Tibial artery (tissue), 4 donors: ENCODE data around the gene NDC1.
"Not testable (repeated sequence)": the region's sequence is repeated elsewhere in the genome, so short reads cannot be mapped to it uniquely, and the experiment has no call there.

Experiments used
- DNase-seq, 2 donors: peaks; one replicate each; pipeline ENCODE4 v3.0.0-alpha.2; 2019
- H3K27ac ChIP-seq, 2 donors: fragments of 200-600 bp; sonication (generic) in 1 of 2; 1 replicate in 1 of 2; 2 replicates in 1 of 2; pipeline ENCODE4 v1.5.1; 2018 to 2019; ENCODE audit warnings: mild to moderate bottlenecking in 1 of 2
- H3K27me3 ChIP-seq, 2 donors: fragments of 200-600 bp; sonication (generic) in 1 of 2; one replicate each; pipeline versions ENCODE4 v1.5.1 to v1.6.0; 2016 to 2019
- H3K36me3 ChIP-seq, 3 donors: fragments of 200-600 bp; sonication (generic) in 2 of 3; one replicate each; pipeline ENCODE4 v1.5.1; 2016 to 2019; ENCODE audit warnings: mild to moderate bottlenecking in 2 of 3
- H3K4me1 ChIP-seq, 4 donors: fragments of 200-600 bp; sonication (generic) in 2 of 4; 1 replicate in 3 of 4; 2 replicates in 1 of 4; pipeline ENCODE4 v1.5.1; 2016 to 2019
- H3K4me3 ChIP-seq, 2 donors: fragments of 200-600 bp; sonication (generic) in 1 of 2; 1 replicate in 1 of 2; 2 replicates in 1 of 2; pipeline ENCODE4 v1.5.1; 2018 to 2019; ENCODE audit warnings: mild to moderate bottlenecking in 2 of 2
- H3K9me3 ChIP-seq, 3 donors: fragments of 200-600 bp; sonication (generic) in 1 of 3; one replicate each; pipeline ENCODE4 v1.5.1; 2016 to 2019
- intact Hi-C: fragments of 100-400 bp; cut with DNase I; formaldehyde crosslinking; loops from one replicate; pipeline ENCODE4 v1.15.0; 2023; ENCODE audit warnings: low total_unique reads
- TF ChIP-seq, protein P1 (sequence below), 2 experiments: fragments of 200-600 bp in 1 of 2; fragments of 450-650 bp in 1 of 2; IDR thresholded peaks; one replicate each; pipeline ENCODE4 v1.5.1; 2017 to 2019; ENCODE audit warnings: antibody characterized with exemption in 2 of 2, mild to moderate bottlenecking in 1 of 2, moderate library complexity in 1 of 2

The NDC1 gene, protein sequence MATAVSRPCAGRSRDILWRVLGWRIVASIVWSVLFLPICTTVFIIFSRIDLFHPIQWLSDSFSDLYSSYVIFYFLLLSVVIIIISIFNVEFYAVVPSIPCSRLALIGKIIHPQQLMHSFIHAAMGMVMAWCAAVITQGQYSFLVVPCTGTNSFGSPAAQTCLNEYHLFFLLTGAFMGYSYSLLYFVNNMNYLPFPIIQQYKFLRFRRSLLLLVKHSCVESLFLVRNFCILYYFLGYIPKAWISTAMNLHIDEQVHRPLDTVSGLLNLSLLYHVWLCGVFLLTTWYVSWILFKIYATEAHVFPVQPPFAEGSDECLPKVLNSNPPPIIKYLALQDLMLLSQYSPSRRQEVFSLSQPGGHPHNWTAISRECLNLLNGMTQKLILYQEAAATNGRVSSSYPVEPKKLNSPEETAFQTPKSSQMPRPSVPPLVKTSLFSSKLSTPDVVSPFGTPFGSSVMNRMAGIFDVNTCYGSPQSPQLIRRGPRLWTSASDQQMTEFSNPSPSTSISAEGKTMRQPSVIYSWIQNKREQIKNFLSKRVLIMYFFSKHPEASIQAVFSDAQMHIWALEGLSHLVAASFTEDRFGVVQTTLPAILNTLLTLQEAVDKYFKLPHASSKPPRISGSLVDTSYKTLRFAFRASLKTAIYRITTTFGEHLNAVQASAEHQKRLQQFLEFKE

DNA sequence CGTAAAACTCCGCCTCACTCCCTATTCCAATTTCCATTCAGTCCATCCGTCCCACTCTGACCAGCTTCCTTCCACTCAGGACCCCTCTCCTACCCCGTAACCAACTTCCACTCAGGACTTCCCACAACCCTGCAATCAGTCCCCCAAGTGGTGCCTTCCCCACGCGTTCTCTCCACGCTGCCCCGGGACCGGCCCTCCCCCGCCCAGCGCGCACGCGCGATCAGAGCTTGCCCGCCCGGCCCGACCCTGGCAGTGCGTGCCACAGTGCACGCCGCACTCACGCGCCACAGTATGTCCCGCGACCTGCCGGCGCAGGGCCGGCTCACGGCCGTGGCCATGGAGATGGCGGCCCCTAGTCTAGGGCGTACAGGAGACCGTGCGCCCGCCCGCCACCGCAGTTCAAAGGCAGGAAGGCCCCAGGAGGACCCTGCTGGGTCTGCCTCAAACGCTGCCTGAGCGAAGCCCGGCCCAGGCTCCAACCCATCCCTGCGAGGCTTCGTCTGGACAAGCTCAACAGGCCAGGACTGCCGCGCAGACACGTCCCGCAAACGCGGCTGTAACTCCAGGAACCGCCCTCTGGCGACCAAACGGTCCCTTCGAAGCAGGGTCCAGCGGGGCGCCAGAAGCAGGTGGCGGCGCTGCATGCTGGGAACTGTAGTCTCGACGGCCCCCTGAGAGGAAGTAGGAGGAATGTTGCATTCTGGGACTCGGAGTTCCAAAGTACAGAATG is at the start of gene NDC1:
NDC1 (minus strand) TSS at position 373 of the 730 bp plus-strand sequence; CDS start at position 338, 35 bp downstream.
- H3K36me3 ChIP-seq, result no peaks in the 10 kb centered on the region
- peak within 1 kb of the TSS; percentile 81 to 85 for H3K4me3 ChIP-seq
- intact Hi-C loops, result no loop called here
- H3K27me3 ChIP-seq, result no peaks in the 10 kb centered on the region
- peak within 1 kb of the TSS; percentile 90 to 91 for H3K27ac ChIP-seq
- H3K9me3 ChIP-seq, result peaks cover 0 to 6% (median 0%) of the 10 kb centered on the region in 3 donors
- TF ChIP-seq, protein P1, sequence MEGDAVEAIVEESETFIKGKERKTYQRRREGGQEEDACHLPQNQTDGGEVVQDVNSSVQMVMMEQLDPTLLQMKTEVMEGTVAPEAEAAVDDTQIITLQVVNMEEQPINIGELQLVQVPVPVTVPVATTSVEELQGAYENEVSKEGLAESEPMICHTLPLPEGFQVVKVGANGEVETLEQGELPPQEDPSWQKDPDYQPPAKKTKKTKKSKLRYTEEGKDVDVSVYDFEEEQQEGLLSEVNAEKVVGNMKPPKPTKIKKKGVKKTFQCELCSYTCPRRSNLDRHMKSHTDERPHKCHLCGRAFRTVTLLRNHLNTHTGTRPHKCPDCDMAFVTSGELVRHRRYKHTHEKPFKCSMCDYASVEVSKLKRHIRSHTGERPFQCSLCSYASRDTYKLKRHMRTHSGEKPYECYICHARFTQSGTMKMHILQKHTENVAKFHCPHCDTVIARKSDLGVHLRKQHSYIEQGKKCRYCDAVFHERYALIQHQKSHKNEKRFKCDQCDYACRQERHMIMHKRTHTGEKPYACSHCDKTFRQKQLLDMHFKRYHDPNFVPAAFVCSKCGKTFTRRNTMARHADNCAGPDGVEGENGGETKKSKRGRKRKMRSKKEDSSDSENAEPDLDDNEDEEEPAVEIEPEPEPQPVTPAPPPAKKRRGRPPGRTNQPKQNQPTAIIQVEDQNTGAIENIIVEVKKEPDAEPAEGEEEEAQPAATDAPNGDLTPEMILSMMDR (IDR thresholded peaks at IDR 0.05), result peak in 1 of 2 experiments; percentile 6
- DNase-seq, result peak; percentile 88 to 92
- peaks cover 0 to 11% (median 4%) of the 10 kb centered on the region in 4 donors for H3K4me1 ChIP-seq

DNA sequence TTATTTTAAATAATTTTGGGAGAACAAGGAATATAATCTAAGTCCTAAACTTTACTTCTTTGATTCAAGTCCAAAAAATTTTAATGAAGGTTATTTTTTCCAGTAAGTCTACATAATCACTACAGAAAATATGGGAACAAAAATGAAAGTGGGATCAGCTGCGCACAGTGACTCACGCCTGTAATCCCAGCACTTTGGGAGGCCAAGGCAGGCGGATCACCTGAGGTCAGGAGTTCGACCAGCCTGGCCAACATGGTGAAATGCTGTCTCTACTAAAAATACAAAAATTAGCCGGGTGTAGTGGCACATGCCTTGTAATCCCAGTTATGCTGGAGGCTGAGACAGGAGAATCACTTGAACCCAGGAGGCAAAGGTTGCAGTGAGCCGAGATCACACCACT is 45.5 kb upstream of the NDC1 start:
- H3K4me3 ChIP-seq, H3K4me1 ChIP-seq, H3K27ac ChIP-seq, DNase-seq, intact Hi-C loops, H3K9me3 ChIP-seq, H3K27me3 ChIP-seq: not testable (repeated sequence)
- peaks cover 0 to 59% (median 22%) of the 10 kb centered on the region in 3 donors for H3K36me3 ChIP-seq

DNA sequence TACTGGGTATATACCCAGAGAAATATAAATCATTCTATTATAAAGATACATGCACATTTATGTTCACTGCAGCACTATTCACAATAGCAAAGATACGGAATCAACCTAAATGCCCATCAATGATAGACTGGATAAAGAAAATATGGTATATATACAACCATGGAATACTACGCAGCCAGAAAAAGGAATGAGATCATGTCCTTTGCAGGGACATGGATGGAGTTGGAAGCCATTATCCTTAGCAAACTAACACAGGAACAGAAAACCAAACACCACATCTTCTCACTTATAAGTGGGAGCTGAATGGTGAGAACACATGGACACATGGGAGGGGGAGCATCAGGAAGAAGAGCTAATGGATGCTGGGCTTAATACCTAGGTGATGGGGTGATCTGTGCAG is 43.8 kb upstream of the NDC1 start:
- DNase-seq, H3K4me1 ChIP-seq, H3K9me3 ChIP-seq, H3K4me3 ChIP-seq, intact Hi-C loops, H3K27ac ChIP-seq, H3K27me3 ChIP-seq: not testable (repeated sequence)
- H3K36me3 ChIP-seq, result peaks cover 14 to 63% (median 39%) of the 10 kb centered on the region in 3 donors

DNA sequence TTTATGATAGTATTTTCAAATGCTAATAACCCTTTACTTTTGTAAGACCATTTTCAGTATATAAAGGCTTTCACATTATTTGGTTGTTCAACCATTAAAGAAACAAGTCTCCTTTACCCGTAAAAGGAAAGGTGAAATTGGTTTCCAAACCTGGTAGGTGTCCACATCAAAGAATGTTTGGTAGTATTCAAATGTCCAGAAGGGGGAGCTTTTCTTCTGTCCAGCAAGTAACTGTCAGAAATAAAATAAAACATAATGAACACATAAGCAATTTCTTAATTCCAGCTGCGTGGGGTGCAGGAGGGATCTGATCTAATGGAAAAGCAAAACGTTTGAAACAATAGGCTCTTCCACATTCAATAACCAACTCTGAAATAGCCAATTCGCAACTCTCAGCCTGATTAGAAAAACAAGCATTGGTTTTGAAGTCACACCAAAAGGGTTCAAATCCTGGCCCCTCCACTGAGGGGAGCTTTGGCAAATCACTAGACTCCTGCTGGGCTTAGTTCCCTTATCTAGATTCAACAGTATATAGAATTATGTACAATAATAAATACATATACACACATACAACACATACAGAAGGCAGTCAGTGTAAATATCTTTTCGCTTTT is 40.5 kb upstream of the NDC1 start:
- TF ChIP-seq, protein P1 (IDR thresholded peaks at IDR 0.05), result peak; percentile 59 to 70
- no peaks in the 10 kb centered on the region for H3K27me3 ChIP-seq
- no peak for DNase-seq
- peaks cover 30 to 73% (median 63%) of the 10 kb centered on the region in 3 donors for H3K36me3 ChIP-seq
- no peaks in the 10 kb centered on the region for H3K4me1 ChIP-seq
- intact Hi-C loops, result loop anchor here (5.0 kb wide), 1 partner anchor 74 kb away; no protein-coding TSS in a partner anchor
- no peak overlapping the region for H3K27ac ChIP-seq
- H3K9me3 ChIP-seq, result no peaks in the 10 kb centered on the region
- H3K4me3 ChIP-seq, result no peak overlapping the region

DNA sequence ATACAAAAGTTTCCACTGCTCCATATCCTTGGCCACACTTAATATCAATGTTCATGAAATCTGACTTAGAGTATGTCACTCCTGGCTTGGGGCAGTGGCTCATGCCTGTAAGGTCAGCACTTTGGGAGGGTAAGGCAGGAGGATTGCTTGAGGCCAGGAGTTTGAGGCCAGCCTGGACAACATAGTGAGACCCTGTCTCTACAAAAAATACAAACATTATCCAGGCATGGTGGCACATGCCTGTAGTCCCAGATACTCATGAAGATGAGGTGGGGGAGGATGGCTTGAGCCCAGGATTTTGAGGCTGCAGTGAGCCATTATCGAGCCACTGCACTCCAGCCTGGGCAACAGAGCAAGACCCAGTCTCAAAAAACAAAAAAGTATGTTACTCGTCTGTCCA is 37.1 kb upstream of the NDC1 start:
- not testable (repeated sequence) for H3K4me1 ChIP-seq, DNase-seq, H3K4me3 ChIP-seq, H3K27me3 ChIP-seq, H3K9me3 ChIP-seq, H3K27ac ChIP-seq
- H3K36me3 ChIP-seq, result peaks cover 45 to 85% (median 64%) of the 10 kb centered on the region in 3 donors
- intact Hi-C loops, result loop anchor here (5.0 kb wide), 1 partner anchor 77 kb away; no protein-coding TSS in a partner anchor

DNA sequence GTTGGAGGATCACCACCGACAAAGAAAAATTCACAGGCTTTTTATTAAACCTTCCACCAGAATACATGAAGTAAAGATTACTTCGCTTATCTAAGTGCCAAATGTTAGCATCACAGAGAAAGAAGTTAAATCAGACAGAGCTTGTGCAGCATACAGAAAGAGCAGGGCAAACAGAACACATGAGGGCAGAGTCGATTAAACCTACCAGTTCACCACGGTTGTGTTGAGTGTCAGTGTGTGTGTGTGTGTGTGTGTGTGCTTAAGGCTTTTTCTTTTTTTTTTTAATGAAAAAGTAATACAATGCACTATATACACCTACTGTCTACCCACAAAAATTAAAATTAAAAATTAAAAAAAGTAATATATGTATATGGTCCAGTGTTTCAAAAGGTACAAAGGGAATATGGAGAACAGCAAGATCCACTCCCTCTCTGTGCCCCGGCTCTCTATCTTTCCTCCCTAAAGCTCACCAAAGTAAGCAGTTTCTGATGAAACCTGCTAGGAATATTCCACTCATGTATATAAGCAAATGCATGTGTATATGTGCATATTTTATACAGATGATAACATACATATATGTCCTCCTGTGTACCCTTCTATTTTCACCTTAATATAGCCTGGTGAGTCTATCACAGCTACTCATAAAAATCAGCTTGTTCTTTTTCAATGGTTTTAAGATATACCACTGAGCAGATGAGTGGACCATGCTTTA is 33.8 kb upstream of the NDC1 start:
- intact Hi-C loops, result no loop called here
- DNase-seq, result no peak
- no peaks in the 10 kb centered on the region for H3K4me1 ChIP-seq
- no peak overlapping the region for H3K27ac ChIP-seq
- H3K9me3 ChIP-seq, result no peaks in the 10 kb centered on the region
- no peaks in the 10 kb centered on the region for H3K27me3 ChIP-seq
- H3K36me3 ChIP-seq, result peaks cover 43 to 92% (median 66%) of the 10 kb centered on the region in 3 donors
- no peak overlapping the region for H3K4me3 ChIP-seq
- TF ChIP-seq, protein P1 (IDR thresholded peaks at IDR 0.05), result no peak
